NCI-H128 (cell line): ENCODE measurements around the gene CCDC88A.
"Not testable (repeated sequence)": the region's sequence is repeated elsewhere in the genome, so short reads cannot be mapped to it uniquely, and the experiment has no call there.

Experiments
- DNase-seq: peaks from one replicate; lab custom pipeline; 2025; ENCODE audit not compliant: unreplicated experiment; lab: John Stamatoyannopoulos, UW

CCDC88A gene

DNA sequence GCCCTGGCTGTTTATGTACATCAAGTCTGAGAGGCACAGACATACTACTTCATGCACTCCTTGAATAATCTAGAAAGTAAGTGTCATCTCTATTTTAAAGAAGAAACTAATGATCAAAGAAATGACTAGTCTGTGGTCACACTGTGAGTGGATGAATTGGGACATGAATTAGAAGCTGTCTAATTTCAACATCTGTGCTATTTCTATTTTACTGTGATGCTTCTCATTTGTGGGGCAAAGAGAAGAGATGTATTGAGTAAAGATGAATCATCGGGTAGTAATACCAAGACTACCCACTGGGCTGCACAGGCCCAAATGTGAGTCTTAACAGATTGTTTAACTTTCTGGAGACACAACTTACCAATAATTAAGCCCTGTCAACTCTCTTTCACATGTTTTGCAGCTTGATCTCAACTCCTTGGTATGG, 108.2 kb downstream of the CCDC88A start:
- DNase-seq, result no peak

DNA sequence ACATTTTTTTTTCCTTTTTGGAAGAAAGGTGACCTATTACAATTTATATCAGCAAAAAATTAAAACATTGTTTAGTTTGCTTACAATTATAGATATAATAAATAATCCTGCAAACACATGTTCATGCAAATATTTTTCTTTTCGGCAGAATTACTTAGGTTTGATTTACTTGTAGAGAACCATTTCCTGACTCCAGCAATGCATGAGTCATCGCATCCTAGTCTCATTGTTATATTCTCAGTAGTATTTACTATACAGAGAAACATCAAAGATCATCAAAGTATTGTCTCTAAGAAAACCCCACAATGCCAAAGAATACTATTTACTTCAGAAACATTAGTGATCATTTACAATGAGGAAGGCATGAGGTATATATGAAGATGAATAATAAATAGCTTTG, 110.2 kb downstream of the CCDC88A start:
- DNase-seq, result no peak

DNA sequence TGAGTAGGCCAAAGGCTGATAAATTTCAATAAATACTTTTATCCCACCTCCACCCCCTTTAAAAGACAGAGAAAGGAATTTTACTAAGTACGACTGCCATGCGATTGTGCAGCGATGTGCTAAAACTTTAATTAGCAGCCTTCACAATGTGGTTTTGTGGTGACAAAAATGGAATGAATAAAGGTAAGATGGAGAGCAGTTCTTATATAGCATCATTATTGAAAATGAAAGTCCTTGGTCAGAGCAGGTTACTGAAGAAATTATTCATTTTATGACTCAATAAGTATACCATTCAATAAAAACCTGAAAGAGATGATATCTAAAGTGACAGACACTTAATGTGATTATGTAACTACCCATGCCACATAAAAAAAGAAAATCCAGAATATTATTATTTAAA, 117.4 kb downstream of the CCDC88A start:
- no peak for DNase-seq

DNA sequence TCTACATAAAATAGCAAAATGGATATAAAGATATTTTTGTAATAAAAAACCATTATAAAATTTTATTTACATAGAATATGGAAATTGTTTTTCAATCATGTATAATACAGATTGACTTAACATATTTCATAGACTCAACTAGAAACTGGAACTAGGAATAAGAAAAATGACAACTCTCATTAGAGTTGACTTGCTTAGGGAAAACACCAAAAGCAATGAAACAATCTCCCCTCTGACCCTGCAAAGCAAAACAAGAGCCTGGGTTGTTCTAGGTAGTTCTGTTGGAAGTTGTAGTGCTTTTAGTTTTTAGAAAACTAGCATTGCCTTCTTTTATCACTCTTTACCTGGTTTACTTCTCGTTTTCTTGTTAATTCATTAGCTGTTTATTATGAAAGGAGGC, 118.4 kb downstream of the CCDC88A start:
- DNase-seq, result no peak

DNA sequence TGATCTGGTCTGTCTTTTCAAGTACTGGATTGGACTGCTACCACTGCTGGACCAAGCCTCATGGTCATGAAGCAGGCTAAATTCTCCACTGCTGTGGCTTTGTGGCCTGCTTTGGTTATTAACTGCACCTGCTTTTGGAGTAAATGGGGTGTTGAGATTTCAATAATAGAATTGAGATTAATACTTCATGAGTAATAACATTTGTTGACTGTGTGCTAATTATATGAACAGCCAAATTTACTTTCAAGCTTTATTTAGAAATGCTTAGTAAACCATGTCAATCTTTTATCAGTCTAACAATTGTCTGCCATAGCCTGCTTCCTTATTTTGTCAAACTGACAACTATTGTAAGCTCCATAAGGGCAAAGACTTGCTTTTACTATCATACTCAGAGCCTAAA, 123.3 kb downstream of the CCDC88A start:
- DNase-seq, result no peak

DNA sequence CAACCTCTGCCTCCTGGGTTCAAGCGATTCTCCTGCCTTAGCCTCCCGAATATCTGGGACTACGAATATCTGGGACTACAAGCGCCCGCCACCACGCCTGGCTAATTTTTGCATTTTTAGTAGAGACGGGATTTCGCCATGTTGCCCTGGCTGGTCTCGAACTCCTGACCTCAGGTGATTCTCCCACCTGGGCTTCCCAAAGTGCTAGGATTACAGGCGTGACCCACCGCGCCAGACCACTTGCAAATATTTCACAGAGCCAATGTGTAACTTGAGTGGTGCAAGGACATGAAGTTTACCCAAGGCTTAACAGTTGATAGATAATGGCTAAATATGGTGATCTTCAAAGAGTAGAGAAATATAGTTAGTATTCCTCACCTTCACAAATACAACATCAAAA, 136.6 kb downstream of the CCDC88A start:
- no peak for DNase-seq

DNA sequence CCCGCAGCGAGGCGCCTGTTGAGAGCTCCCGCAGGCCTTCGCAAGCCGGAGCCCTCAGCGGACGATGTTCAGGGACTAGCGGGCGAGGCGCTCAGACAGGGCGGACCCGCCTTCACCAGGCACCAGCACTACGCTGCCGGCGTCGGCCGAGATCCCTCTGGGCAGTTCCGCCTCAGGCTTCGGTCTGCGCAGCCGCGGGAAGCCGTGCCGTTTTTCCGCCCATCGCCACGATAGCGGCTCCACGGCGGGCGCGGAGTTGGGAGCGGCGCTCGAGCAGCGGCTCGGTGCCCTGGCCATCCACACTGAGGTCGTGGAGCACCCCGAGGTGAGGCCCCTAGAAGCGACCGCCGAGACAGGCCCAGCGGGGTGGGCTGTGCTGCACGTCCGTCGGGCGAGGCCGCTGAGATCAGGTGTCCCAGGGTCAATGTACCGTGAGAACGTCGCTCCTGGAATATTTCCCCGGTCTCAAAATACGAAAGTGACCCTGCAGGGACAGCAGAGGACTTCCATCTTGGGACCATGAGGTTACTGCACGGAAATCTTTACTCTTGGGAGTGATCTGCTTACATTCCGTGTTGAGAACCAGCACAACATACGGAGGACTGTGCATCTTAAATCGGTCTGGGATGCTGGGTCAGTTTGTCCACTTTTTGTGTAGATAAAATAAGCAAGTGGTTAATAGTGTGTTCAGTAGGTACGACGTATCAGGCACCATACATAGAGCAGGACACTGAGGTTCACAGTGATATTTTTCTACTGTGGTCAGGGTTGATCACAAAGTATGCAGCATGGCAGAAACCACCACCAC, 137.3 kb downstream of the CCDC88A start:
- DNase-seq, result peak; percentile 60

DNA sequence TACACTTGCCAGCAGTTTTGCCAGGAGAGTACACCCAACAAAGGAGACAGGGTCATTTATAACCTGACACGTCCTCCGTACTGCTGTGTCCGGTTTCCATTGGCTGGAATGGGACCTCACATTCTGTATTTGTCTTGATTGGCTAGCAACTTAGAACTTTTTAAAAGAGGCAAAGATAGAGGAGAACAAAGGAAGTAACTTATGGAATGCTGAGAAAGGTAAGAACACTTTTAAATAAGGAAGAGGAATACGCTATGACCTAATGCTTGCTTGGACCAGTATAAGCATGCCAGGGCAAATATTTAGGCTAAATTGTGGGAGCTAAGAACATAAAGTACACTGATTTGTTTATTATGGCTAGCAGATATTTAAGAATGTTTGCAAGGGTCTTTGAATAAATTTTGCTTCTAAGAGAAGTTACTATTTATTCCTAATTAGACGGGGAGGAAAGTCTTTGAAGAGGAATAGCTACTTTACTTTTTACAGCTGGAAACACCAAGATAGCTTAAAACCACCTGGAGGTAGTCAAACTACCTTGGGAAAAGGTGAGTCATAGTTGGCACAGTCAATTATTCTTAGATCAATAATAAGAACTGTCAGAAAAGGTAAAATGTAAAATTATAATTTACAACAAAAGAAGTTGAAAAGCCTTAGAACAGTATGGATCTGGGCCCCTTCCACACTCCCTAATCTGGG, 138.7 kb downstream of the CCDC88A start:
- DNase-seq, result not testable (repeated sequence)

DNA sequence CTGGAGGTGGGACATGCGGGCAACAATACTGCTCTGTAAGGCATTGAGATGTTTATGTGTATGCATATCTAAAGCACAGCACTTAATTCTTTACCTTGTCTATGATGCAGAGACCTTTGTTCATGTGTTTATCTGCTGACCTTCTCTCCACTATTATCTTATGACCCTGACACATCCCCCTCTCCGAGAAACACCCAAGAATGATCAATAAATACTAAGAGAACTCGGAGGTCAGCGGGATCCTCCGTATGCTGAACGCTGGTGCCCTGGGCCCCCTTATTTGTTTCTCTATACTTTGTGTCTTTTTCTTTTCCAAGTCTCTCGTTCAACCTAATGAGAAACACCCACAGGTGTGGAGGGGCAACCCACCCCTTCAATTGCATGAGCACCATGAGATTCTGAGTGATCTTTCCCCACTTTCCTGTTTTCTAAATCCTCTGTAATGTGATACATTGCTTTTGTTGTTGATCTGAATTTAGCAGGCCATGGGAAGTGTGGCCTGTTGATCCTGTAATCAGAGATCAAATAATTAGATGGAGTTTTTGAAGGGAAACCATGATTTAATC, 139.7 kb downstream of the CCDC88A start:
- DNase-seq, result not testable (repeated sequence)

DNA sequence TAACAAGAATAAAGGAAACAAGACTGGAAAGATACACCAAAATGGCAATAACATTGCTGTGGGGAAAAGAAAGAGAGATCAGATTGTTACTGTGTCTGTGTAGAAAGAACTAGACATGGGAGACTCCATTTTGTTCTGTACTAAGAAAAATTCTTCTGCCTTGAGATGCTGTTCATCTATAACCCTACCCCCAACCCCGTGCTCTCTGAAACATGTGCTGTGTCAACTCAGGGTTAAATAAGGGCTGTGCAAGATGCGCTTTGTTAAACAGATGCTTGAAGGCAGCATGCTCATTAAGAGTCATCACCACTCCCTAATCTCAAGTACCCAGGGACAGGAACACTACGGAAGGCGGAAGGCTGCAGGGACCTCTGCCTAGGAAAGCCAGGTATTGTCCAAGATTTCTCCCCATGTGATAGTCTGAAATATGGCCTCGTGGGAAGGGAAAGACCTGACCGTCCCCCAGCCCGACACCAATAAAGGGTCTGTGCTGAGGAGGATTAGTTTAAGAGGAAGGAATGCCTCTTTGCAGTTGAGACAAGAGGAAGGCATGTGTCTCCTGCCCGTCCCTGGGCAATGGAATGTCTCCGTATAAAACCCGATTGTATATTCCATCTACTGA, 140.3 kb downstream of the CCDC88A start:
- DNase-seq, result not testable (repeated sequence)

DNA sequence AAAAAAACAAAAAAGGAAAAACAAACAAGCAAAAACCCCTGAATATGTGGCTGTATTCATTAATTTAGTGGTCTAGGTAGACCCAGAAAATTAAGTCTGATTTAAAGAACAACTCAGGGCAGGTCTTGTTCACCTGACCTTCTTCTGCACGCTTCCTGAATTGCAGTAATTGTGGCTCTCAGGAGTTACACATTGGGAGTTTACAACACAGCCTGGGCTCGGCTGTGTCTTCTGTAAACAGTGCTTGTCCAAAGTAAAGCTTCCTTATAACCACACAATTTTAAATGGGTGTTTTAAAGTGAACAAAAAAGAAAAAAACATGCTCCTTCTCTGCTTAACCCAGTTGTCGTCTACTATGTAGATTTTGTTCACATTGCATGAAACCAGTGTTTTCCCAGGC, 142.3 kb downstream of the CCDC88A start:
- no peak for DNase-seq

DNA sequence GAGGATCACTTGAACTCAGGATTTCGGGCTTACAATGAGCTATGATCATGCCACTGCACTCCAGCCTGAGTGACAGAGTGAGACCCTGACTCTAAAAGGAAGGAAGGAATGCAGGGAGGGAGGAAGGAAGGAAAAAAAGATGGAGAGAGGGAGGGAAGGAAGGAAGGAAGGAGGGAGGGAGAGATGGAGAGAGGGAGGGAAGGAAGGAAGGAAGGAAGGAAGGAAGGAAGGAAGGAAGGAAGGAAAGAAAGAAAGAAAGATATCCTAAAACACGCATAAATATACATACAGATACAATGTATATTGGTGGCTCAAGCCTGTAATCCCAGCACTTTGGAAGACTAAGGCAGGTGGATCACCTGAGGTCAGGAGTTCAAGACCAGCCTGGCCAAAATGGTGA, 145.3 kb downstream of the CCDC88A start:
- not testable (repeated sequence) for DNase-seq

DNA sequence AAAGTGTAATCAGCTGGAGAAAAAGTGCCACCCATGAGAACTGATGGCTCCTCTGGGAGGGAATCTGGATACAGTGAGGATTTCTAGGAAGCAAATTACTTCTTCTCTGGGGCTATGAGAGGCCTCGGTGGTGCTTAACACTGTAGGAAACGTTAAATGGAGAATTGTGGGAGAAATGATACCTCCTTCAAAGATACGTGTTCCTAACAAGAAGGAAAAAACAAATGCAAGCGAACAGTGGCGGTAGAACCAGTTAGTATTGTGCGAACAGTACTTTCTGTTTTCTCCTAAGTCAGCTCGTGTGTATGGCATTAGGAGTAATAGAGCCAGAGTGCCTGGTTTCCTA, 150.0 kb downstream of the CCDC88A start:
- DNase-seq, result no peak

DNA sequence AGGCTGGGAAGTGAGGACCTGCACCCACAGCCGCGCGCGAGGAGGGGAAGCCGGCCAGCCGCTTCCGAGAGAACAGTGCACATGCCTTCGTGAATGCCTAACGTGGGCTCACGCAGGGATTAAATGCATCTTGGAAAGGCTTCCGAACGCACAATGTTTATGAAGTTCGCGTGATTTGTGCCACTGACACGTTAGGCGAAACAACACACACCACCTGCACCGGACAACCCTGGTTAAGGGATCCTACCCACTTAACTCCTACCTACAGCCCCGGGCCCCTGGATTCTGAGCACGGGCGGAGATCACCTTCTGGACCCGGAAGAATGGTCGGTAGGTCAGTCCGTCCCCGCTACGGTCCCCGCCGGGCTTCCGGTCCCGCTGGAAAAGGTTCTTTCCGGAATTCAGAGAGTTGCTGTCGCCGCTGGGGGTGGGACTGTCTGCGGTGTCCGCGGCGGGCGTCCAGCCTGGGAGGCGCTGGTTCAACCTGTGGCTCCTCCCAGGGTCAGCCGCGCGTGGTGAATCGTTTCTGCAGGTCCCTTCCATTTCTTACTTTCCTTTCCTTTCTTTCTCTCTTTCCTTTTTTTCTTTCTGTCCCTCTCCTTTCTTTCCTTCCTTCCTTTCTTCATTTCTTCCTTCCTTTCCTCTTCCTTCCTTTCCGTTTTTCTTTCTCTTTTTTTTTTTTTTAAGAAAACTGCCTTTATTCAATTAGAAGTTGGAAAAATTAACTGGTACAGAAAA, 150.6 kb downstream of the CCDC88A start, which contains the start of gene MTIF2:
MTIF2 (minus strand) TSS at position 325 of the 738 bp plus-strand sequence. CDS start 5,373 bp downstream, outside the sequence.
- peak; percentile 86 for DNase-seq

DNA sequence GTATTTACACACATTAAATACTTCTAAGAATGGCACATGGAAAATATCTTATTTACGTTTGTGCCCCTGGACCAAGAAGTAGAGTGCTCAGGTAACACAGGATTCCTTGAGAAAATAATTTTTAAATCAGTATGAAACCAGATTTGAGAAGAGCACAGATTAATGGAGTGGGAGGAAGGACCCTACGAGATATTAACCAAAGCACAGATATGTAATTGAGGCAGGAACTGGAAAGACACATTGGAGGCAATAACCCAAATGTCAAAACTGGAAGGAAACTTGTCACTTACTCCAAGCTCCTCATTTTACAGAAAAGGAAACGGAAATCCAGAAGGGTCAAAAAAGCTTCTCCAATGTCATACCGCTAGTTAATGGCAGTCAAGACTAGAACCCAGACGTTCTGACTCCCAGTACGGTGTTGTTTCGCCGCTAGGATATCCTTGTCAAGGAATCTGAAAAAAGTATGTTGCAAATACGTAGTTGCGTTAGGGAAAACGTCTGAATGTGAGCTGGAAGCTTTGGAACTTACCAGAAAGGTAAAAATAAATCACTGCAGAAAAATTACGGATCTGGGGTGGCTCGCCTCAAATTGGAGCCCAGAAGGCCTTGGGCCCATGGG, 151.3 kb downstream of the CCDC88A start:
- no peak for DNase-seq

DNA sequence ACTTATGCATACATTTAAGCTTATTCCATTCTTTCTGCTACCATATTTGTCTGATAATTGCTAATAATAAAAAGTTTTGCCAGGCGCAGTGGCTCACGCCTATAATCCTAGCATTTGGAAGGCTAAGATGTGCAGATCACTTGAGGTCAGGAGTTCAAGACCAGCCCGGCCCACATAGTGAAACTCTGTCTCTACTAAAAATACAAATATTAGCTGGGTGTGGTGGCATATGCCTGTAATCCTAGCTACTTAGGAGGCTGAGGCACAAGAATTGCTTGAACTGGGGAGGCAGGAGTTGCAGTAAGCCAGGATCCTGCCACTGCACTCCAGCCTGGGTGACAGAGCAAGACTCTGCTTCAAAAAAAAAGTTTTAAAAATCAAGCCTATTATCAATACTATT, 160.1 kb downstream of the CCDC88A start:
- DNase-seq, result not testable (repeated sequence)

DNA sequence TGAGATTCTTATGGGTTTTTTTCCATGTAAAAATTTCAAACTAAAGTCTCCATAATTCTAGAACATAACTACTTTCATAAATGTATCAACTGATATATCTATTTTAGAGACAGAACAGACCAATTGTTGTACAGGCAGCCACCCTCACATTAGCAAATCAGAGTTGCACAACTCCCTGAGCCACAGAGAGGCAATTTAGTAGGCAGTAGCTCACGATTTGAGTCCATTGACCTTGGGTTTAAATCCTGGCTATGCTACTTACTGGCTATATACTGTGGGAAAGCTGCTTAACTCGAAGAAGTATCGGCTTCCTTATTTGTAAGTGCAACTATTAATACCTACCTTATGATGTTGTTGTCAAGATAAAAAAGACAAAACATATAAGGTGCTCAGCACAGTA, 166.8 kb downstream of the CCDC88A start:
- no peak for DNase-seq

DNA sequence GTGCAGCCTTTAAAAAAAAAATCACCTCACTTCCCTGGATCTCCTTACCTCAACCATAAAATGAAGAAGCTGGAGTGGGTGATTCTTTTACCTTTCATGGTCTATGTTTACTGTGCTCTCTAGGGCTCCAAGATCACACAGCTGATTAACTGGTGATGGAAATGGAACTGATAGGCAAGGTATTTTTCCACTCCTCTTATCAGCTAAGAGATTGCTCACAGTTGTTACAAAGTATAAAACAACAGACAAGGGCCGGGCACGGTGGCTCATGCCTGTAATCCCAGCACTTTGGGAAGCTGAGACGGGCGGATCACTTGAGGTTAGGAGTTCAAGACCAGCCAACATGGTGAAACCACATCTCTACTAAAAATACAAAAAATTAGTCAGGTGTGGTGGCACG, 172.6 kb downstream of the CCDC88A start:
- no peak for DNase-seq

DNA sequence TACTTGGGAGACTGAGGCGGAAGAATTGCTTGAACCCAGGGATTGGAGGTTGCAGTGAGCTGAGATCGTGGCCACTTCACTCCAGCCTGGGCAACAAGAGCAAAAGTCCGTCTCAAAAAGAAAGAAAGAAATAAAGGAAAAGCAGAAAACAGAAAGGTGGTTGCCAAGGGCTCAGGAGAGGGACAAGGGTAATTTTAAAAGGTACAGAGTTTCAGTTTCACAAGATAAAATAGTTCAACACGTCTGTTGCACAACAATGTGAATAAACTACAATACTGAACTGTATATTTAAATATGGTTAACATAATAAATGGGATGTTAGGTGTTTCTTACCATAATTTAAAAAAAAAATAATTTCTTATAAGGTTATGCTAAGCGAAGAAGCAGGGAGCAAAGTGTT, 174.2 kb downstream of the CCDC88A start:
- no peak for DNase-seq

DNA sequence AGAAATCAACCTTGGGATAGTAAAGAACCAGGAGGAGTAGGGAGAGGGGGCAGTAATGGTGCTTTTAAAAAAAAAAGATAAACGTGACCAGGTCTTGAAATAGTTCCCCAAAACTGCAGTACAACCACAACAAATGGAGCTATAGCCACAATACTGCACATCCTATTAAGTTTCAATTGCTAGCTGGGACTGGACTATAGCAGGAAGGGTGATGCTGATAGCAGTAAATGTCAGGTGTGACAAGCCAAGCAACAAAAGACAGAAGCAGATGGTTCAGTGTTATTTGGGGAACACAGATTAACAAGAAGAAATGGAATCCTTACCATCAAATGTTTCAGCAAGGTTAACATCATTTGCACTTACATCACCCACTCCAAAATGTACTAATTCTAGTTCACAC, 177.0 kb downstream of the CCDC88A start:
- DNase-seq, result no peak

DNA sequence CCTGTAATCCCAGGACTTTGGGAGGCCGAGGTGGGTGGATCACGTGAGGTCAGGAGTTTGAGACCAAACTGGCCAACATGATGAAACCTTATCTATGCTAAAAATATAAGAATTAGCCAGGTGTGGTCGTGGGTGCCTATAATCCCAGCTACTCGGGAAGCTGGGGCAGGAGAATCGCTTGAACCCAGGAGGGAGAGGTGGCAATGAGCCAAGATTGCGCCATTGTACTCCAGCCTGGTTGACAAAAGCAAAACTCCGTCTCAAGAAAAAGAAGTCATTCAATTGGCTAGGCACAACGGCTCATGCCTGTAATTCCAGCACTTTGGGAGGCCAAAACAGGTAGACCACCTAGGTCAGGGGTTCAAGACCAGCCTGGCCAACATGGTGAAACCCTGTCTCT, 178.1 kb downstream of the CCDC88A start:
- not testable (repeated sequence) for DNase-seq
